ENCODE data around the gene KCNQ1OT1. TPM values are rescaled to one million over a fixed set of nuclear protein-coding genes. Genes with fewer than 3 reads are reported as not detected.

Gene KCNQ1OT1
- total RNA-seq, 1 experiment from 2014 or later = 1.3 TPM

DNA sequence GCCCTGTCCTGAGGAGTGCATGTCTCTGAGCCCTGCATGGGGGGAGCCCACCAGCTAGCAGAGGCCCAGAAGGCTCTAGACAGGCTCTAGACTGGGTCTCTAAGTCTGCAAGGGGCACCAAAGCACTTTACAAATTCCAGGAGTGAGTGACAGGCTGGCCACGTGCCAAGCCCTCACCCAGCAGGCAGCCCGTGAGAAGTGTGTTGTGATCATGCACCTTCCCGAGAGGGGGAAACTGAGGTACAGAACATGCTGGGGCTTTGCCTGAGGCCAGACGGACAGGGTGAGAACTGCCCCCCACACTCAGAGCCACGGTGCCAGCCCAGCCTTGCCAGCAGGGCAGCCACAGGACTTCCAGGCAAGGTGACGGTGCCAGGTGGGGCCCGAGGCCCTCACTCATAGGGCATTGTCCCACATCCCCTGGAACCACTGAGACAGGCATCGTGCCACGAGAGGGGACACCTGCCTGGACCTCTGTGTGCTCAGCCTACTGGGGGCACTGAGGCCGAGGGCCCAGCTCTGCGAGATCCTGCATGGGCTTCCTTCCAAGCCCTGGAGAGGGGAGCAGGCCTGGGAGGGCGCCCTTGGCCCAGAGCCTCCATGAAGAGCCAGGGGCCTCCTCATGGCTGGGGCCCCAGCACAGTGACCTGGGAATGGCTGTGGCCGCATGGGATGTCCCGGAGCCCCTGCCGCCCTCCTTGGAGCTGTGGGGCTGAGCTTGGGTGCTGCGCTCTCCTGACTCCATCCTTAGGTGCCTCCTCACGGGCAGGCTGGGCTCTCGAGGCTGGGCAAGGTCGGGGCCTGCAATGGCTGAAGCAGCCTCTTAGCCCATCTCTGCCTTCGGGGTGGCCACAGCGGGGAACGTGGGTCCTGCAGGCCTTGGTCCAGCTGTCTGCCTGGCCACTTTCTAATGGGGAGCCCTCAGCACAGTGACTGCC lies 121.5 kb downstream of the KCNQ1OT1 start:
- Mint-ChIP-seq H3K27me3 (ENCODE audit: insufficient read depth, unreplicated experiment) (no peaks in the 10 kb centered on the region), H3K4me3 (ENCODE audit: unreplicated experiment) (no peak overlapping the region), H3K36me3 (ENCODE audit: insufficient read depth, unreplicated experiment) (no peaks in the 10 kb centered on the region), H3K27ac (ENCODE audit: low read depth, unreplicated experiment) (no peak overlapping the region), H3K4me1 (ENCODE audit: insufficient read depth, unreplicated experiment) (no peaks in the 10 kb centered on the region), H3K9me3 (ENCODE audit: unreplicated experiment) (no peaks in the 10 kb centered on the region)
- ChIA-PET CTCF (interaction anchor here (0.6 kb wide), 1 partner anchor 257 kb away, joined by 4 read pairs; no protein-coding TSS in a partner anchor), POLR2A (no interaction called here)
- BruUV-seq (replicated peaks) = no TSS peak
- intact Hi-C loops (cut with micrococcal nuclease) = no loop called here
- no peak for TF ChIP-seq CTCF (IDR thresholded peaks at IDR 0.05; ENCODE audit: unreplicated experiment)
- DNase-seq (ENCODE audit: unreplicated experiment) = no peak

DNA sequence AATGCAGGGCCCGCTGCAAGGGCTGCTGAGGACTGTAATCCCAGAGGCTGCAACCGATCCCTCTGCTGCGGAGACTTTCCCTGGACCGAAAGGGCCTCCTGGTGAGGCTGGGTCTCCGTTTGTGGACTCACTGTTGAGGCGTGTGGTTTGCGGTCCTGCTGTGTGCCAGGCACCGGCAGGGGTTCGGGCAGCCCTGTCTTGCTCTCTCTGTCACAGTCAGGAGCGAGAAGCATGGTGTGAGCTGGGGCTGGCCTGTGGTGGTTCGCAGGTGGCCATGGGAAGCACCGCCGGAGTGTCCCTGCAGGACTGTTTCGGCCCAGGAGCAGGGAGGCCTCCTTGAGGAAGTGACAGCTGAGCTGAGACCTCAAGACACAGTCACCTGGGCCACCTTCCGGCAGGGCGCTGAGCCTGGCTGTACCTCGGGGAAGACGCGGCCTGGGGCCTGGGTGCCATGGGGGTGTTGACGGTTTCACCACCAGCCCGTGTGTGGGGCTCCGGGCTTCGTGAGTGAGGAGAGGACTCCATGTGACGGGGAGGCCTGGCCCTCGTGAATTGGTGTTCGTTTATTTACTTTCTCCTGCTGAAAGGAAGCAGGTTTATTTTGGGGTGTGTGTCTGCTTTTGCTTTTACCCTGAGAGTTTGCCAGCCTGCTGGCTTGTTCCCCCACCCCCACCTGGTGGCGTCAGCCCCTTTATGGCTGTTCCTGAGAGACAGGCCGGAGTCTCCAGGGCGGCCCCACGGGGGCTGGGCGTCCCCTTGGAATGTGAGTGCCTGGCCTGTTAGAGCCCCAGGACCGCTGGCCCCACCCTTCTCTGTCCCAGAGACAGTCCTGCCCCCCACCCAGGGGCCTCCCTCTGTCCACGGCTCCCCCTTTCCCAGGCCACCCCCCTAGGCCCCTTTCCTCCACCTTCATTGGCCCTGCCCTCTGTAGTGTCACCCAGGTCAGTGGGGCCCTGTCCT lies 122.5 kb downstream of the KCNQ1OT1 start:
- DNase-seq (ENCODE audit: unreplicated experiment) = no peak
- no peak overlapping the region for H3K4me3 Mint-ChIP-seq (ENCODE audit: unreplicated experiment)
- no TSS peak for BruUV-seq (replicated peaks)
- no peaks in the 10 kb centered on the region for H3K4me1 Mint-ChIP-seq (ENCODE audit: insufficient read depth, unreplicated experiment)
- no peaks in the 10 kb centered on the region for H3K27me3 Mint-ChIP-seq (ENCODE audit: insufficient read depth, unreplicated experiment)
- no peaks in the 10 kb centered on the region for H3K36me3 Mint-ChIP-seq (ENCODE audit: insufficient read depth, unreplicated experiment)
- CTCF ChIA-PET = no interaction called here
- POLR2A ChIA-PET = no interaction called here
- no peaks in the 10 kb centered on the region for H3K9me3 Mint-ChIP-seq (ENCODE audit: unreplicated experiment)
- no peak overlapping the region for H3K27ac Mint-ChIP-seq (ENCODE audit: low read depth, unreplicated experiment)
- no peak for TF ChIP-seq CTCF (IDR thresholded peaks at IDR 0.05; ENCODE audit: unreplicated experiment)
- intact Hi-C loops (cut with micrococcal nuclease) = no loop called here

DNA sequence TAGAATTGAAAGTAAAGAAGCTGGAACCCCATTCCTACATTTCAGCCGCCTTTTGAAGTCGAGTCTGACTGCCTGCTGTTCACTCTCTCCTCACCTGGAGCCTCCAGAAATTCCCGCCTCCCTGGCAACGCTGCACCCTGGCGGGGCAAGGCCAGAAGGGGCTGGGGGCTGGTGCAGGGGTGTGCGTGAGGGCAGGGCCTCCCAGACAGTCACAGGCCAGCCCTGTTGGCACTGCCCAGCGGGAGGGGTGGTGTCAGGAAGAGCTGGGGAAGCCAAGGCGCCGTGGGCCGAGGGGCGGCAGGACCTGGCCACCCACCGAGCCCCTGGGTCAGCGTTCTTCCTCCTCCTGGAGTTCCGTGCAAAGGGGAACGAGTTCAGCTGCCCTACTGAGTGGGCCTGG lies 123.2 kb downstream of the KCNQ1OT1 start:
- ChIA-PET POLR2A (no interaction called here), CTCF (no interaction called here)
- intact Hi-C loops (cut with micrococcal nuclease) = no loop called here
- Mint-ChIP-seq H3K4me1 (ENCODE audit: insufficient read depth, unreplicated experiment) (no peaks in the 10 kb centered on the region), H3K27me3 (ENCODE audit: insufficient read depth, unreplicated experiment) (no peaks in the 10 kb centered on the region), H3K9me3 (ENCODE audit: unreplicated experiment) (no peaks in the 10 kb centered on the region), H3K36me3 (ENCODE audit: insufficient read depth, unreplicated experiment) (no peaks in the 10 kb centered on the region), H3K4me3 (ENCODE audit: unreplicated experiment) (no peak overlapping the region), H3K27ac (ENCODE audit: low read depth, unreplicated experiment) (no peak overlapping the region)
- no peak for TF ChIP-seq CTCF (IDR thresholded peaks at IDR 0.05; ENCODE audit: unreplicated experiment)
- BruUV-seq (replicated peaks) = no TSS peak
- no peak for DNase-seq (ENCODE audit: unreplicated experiment)

DNA sequence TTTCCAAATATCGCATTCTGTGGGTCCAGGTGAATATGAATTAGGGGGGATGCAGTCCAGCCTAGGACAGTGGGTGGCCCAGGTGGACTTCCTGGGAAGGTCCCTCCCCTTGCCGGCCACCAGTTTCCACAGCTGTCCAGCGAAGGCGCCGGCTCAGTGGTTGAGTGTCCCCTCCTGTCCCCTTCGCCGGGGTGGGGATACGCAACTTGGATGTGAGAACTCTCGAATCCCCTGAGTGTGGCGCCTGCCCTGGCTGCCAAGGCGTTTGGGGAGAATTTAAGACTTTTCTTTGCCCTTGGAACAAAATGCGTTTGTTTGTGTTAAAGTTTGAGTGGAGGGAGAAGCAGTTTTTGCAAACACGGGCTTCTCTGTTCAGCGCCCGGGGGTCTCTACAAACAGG lies 123.7 kb downstream of the KCNQ1OT1 start:
- Mint-ChIP-seq H3K27me3 (ENCODE audit: insufficient read depth, unreplicated experiment) (no peaks in the 10 kb centered on the region), H3K36me3 (ENCODE audit: insufficient read depth, unreplicated experiment) (no peaks in the 10 kb centered on the region), H3K4me1 (ENCODE audit: insufficient read depth, unreplicated experiment) (no peaks in the 10 kb centered on the region), H3K4me3 (ENCODE audit: unreplicated experiment) (no peak overlapping the region), H3K27ac (ENCODE audit: low read depth, unreplicated experiment) (no peak overlapping the region), H3K9me3 (ENCODE audit: unreplicated experiment) (no peaks in the 10 kb centered on the region)
- intact Hi-C loops (cut with micrococcal nuclease) = no loop called here
- TF ChIP-seq CTCF (IDR thresholded peaks at IDR 0.05; ENCODE audit: unreplicated experiment) = no peak
- DNase-seq (ENCODE audit: unreplicated experiment) = no peak
- BruUV-seq (replicated peaks) = no TSS peak
- CTCF ChIA-PET = no interaction called here
- POLR2A ChIA-PET = no interaction called here
